Measurements from ENCODE around the gene TPD52L1.

GRCh38 chr6:125300992-125301434 is 147.4 kb downstream of the TPD52L1 start:
- TF ChIP-seq CTCF (IDR thresholded peaks at IDR 0.05) (no peak), EZH2 (IDR thresholded peaks at IDR 0.05; ENCODE audit: borderline replicate concordance, insufficient read depth, low read depth, low read length, poor library complexity, severe bottlenecking) (no peak)
